ENCODE data around the gene RRP36.
"Not testable (repeated sequence)": the region's sequence is repeated elsewhere in the genome, so short reads cannot be mapped to it uniquely, and the experiment has no call there.

The RRP36 gene

GRCh38 chr6:43037197-43037596 is 15.8 kb downstream of the RRP36 start:
- no peak for DNase-seq (ENCODE audit: low read depth in 2 of 2)

GRCh38 chr6:43037706-43038105 is 16.3 kb downstream of the RRP36 start:
- no peak for DNase-seq (ENCODE audit: low read depth in 2 of 2)

- no peak for DNase-seq (ENCODE audit: low read depth in 2 of 2)
Observed at GRCh38 chr6:43038727-43039126, 17.3 kb downstream of the RRP36 start.

- no peak for DNase-seq (ENCODE audit: low read depth in 2 of 2)
Observed at GRCh38 chr6:43040542-43041257, 19.3 kb downstream of the RRP36 start.

- DNase-seq (ENCODE audit: low read depth in 2 of 2): not testable (repeated sequence)
Observed at GRCh38 chr6:43041475-43041874, 20.1 kb downstream of the RRP36 start.

GRCh38 chr6:43043310-43043709 is 21.9 kb downstream of the RRP36 start:
- no peak for DNase-seq (ENCODE audit: low read depth in 2 of 2)

GRCh38 chr6:43045371-43045930 is 24.0 kb downstream of the RRP36 start:
- no peak for DNase-seq (ENCODE audit: low read depth in 2 of 2)

- DNase-seq (ENCODE audit: low read depth in 2 of 2): no peak
Observed at GRCh38 chr6:43047998-43048397, 26.6 kb downstream of the RRP36 start.

GRCh38 chr6:43050981-43051380 is 29.6 kb downstream of the RRP36 start:
- no peak for DNase-seq (ENCODE audit: low read depth in 2 of 2)

GRCh38 chr6:43052225-43052841 is 30.9 kb downstream of the RRP36 start:
- no peak for DNase-seq (ENCODE audit: low read depth in 2 of 2)

GRCh38 chr6:43052842-43053544 is 31.6 kb downstream of the RRP36 start:
- no peak for DNase-seq (ENCODE audit: low read depth in 2 of 2)

GRCh38 chr6:43053545-43054205 is 32.3 kb downstream of the RRP36 start, which contains the start of gene CUL7:
CUL7 (minus strand) TSS chr6:43053851; CDS start chr6:43052788, 1,063 bp downstream.
- peak; percentile 72 to 76 for DNase-seq (ENCODE audit: low read depth in 2 of 2)

- no peak for DNase-seq (ENCODE audit: low read depth in 2 of 2)
Observed at GRCh38 chr6:43054206-43054943, 33.0 kb downstream of the RRP36 start.

GRCh38 chr6:43055966-43056365 is 34.5 kb downstream of the RRP36 start:
- DNase-seq (ENCODE audit: low read depth in 2 of 2): no peak

- no peak for DNase-seq (ENCODE audit: low read depth in 2 of 2)
Observed at GRCh38 chr6:43058531-43058930, 37.1 kb downstream of the RRP36 start.

GRCh38 chr6:43059168-43060033 is 38.0 kb downstream of the RRP36 start, which contains the start of the genes KLC4 and MRPL2:
KLC4 (plus strand) TSS chr6:43059631; CDS start chr6:43061336, 1,705 bp downstream.
MRPL2 (minus strand) TSS chr6:43059434; CDS start chr6:43059381, 53 bp downstream.
- DNase-seq (ENCODE audit: low read depth in 2 of 2): peak; percentile 95

- DNase-seq (ENCODE audit: low read depth in 2 of 2): no peak
Observed at GRCh38 chr6:43060034-43060754, 38.8 kb downstream of the RRP36 start.

GRCh38 chr6:43060755-43061633 is 39.6 kb downstream of the RRP36 start:
- DNase-seq (ENCODE audit: low read depth in 2 of 2): no peak
